NCI-H2171 (cell line): Measurements from ENCODE around the gene NPC1.

Source experiments
- DNase-seq: peaks from one replicate; lab custom pipeline; 2025; lab: John Stamatoyannopoulos, UW

The NPC1 gene

DNA sequence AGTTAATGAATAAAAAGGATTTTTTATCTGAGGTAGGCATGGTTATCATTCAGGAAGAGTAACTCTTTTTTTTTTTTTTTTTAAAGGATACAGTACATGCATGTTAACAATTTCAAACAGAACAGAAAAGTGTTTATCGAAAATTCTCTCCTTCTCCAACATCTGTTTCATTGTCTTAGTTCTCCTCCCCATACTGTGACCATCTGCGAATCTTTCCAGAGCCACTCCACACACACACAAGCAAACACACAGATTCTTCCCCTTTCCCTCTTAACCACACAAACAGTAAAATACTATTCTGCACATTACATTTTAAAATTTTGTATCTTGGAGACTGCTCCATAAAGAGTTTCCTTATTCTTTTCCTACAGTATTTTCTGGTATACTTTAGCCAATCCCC lies 38.0 kb downstream of the NPC1 start:
- no peak for DNase-seq

DNA sequence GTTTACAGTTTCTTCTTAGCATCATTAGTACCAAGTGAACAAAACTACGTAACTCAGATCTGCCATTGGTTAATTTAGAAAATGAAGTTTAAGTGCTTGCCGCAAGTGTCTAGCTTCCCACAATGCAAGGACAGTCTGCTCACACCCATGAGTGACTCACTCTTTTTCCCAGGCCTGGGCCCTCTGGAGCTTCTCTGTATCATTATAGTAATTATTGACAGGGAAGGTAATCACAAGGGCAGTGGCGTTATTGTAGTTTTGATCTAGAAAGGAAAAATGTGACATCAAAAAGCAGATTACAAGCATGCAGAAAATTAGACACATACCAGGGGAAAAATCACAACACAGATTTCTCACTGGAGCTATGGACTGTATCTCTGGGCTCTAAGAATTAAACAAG lies 38.5 kb downstream of the NPC1 start:
- no peak for DNase-seq

DNA sequence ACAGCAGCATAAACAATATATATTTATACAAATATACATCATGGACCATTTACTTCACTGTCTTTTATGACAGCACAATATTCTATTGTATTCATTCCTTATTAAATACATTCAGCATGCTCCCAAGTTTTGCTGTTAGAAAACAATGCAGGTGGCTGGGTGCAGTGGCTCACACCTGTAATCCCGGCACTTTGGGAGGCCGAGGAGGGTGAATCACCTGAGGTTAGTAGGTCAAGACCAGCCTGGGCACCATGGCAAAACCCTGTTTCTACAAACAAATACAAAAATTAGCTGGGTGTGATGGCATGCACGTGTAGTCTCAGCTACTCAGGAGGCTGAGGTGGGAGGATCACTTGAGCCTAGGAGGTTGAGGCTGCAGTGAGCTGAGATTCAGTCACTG lies 39.0 kb downstream of the NPC1 start:
- no peak for DNase-seq

DNA sequence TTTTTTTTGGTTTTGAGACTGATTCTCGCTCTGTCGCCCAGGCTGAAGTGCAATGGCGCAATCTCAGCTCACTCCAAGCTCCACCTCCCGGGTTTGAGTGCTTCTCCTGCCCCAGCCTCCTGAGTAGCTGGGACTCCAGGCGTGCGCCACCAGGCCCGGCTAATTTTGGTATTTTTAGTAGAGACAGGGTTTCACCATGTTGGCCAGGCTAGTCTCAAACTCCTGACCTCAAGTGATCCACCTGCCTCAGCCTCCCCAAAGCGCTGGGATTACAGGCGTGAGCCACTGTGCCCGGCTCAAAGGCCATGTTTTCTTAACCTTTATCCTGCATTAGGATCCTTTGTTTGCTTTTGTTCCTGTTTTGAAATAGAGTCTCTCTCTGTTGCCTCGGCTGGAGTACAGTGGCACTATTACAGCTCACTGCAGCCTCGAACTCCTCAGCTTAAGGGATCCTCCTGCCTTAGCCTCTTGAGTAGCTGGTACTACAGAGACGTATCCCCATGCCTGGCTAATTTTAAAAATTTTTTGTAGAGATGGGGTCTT lies 41.0 kb downstream of the NPC1 start:
- DNase-seq, result no peak

DNA sequence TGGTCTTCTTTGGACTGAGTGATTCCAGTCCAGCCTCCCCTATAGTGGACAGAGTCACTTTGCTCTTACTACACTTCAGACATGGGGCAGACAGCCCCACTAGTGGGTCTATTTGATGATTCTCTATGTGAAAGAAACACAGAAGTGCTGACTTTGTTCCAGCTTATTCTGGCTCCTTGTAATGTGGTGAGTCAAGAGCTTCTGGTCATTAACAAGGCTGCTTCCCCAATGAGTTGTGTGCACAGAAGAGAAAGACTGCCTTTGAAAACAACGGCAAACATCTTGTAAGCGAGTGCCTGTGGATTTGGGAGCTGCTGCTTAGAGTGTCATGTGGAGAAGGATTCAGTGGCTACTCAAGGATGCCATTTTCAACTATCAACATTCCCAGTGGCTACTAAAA lies 43.8 kb downstream of the NPC1 start:
- no peak for DNase-seq

DNA sequence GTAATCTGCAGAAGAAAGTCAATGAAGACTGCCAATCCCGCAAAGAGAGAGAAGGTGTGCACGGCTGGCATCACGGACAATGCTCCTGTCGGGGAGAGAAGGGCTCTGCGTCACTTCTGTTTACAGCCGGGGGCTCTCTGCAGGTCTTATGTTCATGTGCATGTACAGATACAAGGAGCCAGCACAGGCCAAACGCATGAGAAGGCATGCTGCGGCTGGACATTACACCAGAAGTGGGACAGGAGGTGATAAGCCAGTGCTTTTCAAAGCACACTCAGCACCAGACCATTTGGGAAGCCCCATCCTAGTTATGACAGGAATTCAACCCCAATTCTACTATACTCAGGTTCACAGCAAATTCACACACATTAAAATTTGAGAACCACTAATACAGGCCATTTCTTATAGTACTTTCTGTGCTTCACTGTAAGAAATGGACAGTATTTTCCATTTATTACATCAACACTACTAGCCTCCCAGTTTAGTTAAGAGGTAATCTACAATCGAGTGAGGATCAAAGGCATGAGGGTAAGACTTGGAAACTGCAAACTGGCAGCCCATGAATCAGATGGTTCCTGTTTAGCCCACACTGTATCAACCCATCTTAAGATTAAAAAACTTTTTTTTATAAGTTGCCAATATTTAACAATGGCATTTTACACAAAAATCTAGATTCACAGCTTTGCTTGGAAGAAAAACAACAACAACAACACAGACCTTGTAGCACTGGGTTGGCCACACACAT lies 44.8 kb downstream of the NPC1 start:
- DNase-seq, result no peak

DNA sequence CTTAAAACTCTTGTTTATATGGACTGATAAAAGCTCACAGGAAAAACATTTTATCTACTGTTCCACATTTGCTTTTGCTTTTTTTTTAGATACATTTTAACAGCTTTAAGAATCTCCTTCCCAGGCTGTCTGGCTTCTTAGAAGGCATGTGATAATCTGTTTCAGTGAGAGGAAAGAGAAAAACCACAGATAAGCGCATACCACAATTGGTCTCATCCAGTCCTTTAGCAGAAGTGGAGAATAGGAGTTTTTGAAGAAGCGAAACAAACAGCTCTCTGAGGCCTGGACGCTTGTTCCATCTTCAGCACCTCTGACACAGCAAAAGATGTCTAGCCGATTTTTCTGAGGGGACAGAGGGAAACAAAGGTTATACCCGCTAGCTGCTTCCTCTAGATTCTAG lies 45.4 kb downstream of the NPC1 start:
- no peak for DNase-seq

DNA sequence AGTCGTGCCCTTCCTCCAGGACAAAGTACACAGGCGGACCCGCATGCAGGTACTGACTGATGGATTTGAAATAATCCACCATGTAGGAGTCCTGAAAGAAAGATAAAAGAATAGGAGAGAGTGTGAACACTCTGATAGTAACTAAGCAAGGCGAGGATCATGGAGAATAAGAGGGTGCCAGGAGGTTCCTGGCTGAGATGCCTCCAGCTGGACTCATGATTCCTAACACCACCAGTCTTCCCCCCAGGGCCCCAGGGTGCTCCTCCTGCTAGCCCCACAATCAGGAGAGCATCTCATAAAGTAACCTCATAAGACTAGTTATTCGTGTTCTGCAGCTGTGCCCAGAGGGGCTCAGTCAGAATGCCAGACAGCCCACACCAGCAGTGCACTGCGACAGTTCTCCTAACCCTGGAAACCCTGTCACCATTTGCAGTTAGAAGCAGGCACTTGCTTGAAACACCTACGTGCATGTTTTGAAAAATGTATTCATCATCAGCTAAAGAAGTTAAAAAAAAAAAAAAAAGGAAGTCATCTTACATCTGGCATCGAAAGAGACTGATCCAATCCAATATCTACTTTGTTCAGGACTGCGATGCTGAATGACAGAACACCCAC lies 46.3 kb downstream of the NPC1 start:
- no peak for DNase-seq

DNA sequence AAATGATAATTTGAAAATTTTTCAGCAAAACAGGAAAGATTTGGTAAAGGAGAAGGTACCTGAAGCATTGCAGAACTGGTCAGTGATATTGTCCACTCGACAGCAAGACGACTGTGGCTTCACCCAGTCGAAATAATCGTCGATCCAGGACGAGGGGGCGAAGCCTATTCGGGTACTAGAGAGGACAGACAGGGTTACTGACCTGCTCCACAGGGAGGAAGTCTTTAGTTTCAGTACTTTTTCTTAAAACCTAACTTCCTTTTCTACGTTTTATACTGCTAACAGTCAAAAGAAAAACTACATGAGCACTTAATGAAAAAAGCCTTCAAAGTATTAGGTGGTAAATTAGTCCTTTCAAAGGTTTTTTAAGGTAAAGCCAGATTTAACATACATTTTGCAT lies 47.0 kb downstream of the NPC1 start:
- no peak for DNase-seq

DNA sequence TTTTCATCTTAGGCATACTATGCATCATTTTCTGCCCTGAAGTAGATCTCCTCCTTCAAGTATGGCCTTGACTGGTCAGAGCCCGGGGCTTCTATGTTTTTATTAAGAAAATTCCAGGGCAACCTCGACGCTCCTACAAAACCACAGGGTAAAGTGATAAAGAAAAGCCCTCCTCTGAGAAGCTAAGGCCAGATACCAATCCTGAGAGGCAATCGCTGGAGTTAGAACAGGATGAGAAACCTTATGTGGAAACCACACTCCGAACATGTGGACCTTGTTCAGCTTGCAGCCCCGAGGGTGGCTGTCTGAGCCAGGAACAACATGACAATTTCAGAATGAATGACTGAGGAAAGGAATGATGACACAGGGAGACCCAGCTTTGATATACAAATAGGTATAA lies 47.4 kb downstream of the NPC1 start:
- DNase-seq, result no peak

DNA sequence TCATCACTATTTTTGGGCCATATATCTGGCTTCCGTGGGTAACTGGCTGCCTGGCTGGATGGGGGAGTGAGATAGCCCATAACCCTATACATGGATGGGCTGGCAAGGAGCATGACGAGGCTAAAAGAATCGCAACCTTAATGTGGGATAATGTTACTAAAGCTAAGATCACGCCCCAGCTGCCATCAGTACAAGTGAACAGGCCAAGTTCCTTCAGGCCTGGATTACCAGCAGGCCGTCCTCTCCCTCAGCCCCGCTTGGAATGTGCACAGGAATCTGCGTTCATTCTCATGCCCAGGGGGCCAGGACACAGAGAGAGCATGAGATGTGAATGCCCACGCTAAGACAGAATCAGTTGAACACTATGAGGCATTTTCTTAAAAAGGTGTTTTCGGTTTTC lies 48.3 kb downstream of the NPC1 start:
- DNase-seq, result no peak

DNA sequence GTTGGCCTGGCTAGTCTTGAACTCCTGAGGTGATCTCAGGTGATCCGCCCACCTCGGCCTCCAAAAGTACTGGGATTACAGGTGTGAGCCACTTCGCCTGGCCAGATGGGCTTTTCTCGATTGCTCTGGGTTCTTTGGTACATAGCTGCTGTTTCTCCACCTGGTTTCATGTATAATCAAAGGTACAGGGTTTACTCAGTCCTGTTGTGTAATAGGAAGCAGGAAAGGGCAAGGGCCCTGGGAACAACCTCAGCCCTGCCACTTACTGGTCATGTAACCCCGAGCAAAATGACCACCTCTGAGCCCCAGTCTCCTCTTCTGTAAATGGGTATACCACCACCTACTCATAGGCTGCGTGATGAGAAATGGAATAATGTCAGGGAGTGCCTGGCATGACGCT lies 49.0 kb downstream of the NPC1 start:
- no peak for DNase-seq

DNA sequence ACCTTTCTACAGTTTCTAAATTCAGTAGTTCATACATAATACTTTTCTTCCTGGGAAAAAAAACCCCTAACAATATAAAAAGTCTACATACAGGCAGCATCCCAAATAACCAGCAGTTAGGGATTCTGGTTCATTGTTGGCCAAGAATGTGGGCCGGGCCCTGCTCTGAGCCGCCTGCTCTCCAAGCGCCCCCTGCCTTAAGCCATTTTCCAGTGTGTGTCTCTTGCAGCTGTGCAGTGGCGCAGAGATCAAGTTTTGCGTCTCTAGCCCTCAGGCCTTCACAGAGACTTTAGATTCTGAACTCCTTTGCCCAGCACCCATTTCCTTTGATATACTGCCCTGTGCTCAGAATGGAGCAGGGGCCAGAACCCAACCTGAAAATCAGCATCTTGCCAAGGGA lies 50.1 kb downstream of the NPC1 start:
- no peak for DNase-seq

DNA sequence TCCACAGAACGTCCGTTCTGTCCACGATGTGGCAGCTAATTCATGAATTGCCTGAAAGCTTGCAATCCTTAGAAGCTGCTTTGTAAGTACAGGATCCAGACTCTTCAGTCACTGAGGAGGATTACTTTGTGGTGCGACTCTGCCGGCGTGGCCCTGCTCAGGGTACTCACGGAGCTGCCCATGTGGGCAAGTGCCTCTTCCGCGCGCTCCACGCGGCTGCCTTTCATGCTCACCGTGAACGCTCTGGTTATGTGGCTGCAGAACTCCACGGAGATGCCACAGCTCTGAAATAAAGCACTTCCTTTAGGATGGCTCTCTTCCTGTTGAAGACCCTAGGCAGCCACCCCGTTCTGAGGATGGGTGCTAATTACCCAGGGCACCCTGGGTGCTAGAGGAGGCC lies 52.0 kb downstream of the NPC1 start:
- DNase-seq, result no peak

DNA sequence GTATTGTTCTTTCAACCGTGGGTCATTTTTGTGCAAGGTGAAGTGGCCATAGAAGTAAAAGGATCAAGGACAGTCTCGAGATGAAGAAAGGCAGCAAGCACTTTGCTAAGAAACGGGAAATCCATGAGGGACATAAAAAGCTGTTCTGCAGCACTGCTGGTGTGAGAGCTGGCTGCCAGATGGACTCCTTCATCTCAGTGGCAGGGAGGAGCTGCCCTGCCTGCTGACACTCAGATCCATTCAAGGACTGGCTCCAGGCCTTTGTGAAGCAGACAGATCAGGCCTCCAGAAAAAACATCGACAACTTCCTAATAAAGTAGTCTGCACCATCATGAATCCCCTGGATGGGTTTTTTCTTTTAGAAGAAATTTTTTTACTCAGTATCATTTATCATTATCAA lies 53.5 kb downstream of the NPC1 start:
- DNase-seq, result no peak

DNA sequence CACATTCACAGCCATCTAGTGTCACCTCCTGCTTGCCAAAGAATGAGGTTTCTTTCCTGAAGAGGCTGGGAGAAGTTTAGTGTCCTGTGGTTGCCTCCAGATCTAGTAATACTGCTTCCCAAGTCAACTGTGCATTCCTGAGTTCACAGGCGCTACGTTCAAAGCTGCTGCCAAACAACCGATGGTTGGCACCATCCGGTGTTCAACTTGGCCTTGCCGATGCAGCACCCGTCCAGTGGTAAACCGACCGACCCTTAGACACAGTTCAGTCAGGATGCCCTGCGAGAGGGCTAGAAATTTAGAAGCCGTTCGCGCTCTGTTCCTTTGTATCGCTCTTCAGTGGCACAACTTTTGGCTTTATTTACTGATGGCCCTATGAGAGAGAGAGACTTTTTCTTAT lies 54.4 kb downstream of the NPC1 start:
- DNase-seq, result no peak

DNA sequence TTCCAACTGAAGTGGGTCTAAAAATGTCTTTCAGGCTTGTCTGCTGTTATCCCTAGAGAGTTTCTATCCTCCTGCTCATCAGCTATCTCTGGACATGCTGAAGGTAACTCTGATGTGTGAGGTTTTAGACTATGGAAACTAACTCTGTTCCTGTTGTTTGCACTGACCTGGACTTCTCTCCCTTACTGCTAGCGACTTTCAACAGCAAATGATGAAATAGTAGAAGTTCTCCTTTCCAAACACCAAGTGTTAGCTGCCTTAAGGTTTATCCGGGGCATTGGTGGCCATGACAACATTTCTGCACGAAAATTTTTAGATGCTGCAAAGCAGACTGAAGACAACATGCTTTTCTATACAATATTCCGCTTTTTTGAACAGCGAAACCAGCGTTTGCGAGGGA lies 56.1 kb downstream of the NPC1 start:
- no peak for DNase-seq

DNA sequence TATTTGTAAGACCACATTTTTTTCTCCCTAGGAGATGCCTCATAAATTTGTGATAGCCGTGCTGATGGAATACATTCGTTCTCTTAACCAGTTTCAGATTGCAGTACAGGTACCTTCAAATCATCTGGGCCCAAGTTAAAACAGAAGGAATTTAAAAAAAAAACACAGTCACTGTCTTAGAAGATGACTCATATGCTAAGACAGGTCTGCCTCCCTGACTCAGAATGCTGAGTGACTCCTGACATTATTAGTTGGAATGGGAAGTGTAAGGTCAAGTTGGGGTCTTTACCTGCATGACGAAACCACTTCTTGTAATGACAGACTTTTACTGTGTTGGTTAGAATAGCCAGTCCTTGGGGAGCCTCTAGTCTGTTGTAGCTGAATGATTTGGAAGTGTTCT lies 56.7 kb downstream of the NPC1 start:
- no peak for DNase-seq

DNA sequence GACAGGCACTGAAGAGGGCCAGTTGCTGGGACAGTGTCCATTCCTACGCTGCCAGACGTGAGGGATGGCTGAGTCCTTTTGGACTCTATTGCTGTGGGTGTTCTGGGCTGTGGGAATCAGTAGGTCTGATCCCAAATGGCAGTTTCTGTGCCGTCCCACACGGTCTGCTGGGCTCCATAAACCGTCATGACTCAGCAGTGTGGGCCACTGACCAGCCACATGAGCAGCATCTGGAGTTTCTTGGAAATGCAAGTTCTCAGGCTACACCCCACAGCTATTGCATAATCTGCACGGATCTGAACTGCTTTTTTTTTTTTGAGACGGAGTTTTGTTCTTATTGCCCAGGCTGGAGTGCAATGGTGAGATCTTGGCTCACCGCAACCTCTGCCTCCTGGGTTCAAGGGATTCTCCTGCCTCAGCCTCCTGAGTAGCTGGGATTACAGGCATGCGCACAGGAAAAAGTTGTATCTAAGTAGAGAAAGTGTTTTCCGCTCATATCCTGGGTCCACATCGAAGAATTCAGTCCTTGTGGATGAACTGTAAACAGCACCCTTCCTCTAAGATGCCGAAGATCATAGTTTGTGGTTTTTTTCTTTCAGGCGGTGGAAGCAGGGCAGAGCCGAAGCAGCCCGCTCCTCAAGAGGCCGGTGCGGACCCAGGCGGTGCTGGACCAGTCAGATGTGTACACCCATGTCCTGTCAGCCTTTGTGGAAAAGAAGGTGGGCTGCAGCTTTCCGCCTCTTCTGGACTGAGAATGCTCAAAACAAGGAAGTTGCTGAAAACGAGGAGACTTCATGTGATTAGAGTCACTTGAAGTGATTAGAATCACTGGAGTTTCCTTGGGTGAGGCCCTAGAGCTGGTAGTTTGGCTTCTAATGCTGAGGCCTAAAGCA lies 57.5 kb downstream of the NPC1 start:
- no peak for DNase-seq

DNA sequence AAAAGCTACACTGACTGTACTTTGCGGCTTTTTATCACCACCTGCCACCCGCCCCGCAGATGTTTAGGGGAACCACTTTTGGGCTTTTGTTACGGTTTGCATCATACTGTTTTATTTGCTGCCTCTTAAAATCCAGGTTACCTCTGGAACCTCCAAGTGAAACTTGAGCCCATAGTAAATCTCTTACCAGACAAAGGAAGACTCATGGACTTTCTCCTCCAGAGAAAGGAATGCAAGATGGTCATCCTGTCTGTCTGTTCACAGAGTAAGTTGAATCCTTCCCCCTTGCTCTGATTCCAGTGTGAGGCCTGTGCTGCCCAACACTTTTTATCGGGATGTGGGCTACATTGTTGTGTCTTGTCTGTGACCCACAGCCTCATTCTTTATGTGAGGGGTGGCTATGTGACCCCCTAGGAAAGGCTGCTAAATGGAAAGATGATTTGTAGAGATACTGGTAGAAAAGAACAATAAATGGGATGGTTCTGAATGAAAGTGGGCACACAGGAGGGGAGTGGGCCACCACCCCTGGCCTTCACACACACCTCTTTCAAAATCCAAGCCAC lies 59.7 kb downstream of the NPC1 start:
- DNase-seq, result no peak

DNA sequence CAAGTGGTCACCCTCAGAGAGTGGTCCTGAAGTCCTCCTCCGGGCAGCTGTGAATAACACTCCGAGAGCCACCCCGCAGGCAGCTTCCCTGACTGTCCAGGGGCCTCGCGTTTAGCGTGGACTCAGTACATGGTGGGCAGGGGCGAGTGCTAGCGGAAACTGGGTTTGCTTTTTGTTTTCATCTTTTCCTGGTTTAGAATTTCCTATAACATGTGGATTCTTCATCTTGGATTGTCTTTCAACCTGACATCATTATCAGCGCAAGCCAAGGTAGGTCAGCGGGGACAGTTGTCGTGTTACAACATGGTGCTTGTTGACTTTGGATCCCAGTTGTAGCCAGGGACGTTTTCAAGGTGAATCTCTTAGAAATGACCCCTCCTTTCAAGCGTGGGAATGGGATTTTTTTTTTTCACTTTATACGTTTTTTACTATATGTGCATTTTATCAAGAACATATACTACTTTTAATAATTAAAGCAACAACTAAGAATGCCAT lies 62.0 kb downstream of the NPC1 start:
- DNase-seq, result no peak

DNA sequence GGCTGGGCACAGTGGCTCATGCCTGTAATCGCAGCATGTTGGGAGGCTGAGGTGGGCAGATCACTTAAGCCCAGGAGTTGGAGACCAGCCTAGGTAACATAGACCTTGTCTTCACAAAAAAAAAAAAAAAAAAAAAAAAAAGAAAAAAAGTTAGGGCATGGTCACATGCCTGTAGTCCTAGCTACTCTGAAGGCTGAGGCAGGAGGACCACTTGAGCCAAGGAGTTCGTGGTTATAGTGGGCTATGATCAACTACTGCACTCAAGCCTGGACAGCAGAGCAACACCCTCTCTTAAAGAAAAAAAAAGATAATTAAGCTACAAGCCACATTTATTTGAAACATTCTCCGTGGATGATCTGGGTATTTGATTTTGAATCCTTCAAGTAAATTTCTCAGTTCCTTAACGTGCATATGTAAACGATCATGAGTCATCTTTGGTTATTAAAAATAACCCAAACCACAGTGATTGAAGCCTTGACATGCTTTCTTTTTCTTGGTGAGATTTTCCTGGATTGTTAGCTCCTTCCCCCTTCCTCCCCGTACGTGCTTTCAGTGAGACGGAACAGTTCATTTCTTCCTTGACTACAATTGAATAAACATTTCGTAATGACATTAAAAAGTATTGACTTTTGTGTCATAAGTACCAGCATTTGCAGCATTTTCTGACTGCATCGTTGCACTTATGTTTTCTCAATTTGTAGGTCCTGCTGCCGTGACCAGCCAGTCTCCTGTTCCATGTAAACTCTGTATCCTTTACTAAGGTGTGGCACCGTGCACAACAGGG lies 62.7 kb downstream of the NPC1 start:
- no peak for DNase-seq
